Body of pancreas (tissue), 4 donors: ENCODE data around the gene LCK. TPM values are rescaled to one million over a fixed set of nuclear protein-coding genes. Genes with fewer than 3 reads are reported as not detected.

Experiments used
- ATAC-seq: fragments of 150-250 bp; one replicate; pipeline ENCODE4 v1.9.1; 2016
- DNase-seq, 4 donors: peaks; one replicate each; pipeline ENCODE4 v3.0.0-alpha.2; 2019
- H3K27ac ChIP-seq, 4 donors: fragments of 200-600 bp; sonication (generic); 1 replicate in 3 of 4; 2 replicates in 1 of 4; pipeline versions ENCODE4 v1.5.1 to v1.6.1; 2016 to 2019; ENCODE audit warnings: mild to moderate bottlenecking in 1 of 4, mixed read lengths in 1 of 4, moderate library complexity in 1 of 4
- H3K27me3 ChIP-seq, 2 donors: fragments of 200-600 bp; sonication (generic); one replicate each; pipeline ENCODE4 v1.6.0; 2016; ENCODE audit warnings: mild to moderate bottlenecking in 1 of 2
- H3K36me3 ChIP-seq, 2 donors: fragments of 200-600 bp; sonication (generic); replicated peaks in 1 of 2; 2 replicates each; pipeline ENCODE4 v1.5.1; 2016; ENCODE audit warnings: low read depth in 2 of 2; ENCODE audit not compliant: insufficient read depth in 1 of 2
- H3K4me1 ChIP-seq: fragments of 200-600 bp; sonication (generic); one replicate; pipeline ENCODE4 v1.6.0; 2016
- H3K4me3 ChIP-seq, 2 donors: fragments of 200-600 bp; sonication (generic); 1 replicate in 1 of 2; 2 replicates in 1 of 2; pipeline ENCODE4 v1.5.1; 2016 to 2019
- H3K9me3 ChIP-seq, 3 donors: fragments of 200-600 bp; sonication (generic); 1 replicate in 2 of 3; 2 replicates in 1 of 3; pipeline ENCODE4 v1.5.1; 2016
- CTCF ChIP-seq, 7 experiments: fragments of 450-650 bp in 4 of 7; fragments of 200-600 bp in 3 of 7; sonication (generic) in 3 of 7; IDR thresholded peaks; one replicate each; pipeline ENCODE4 v1.5.1; 2016 to 2019; ENCODE audit warnings: antibody characterized with exemption in 7 of 7
- POLR2A ChIP-seq, 3 donors: fragments of 450-650 bp; IDR thresholded peaks; one replicate each; pipeline ENCODE4 v1.6.1; 2016; ENCODE audit warnings: antibody characterized with exemption in 3 of 3, mild to moderate bottlenecking in 2 of 3
- WGBS, 2 donors: methylation state at CpG; one replicate each; pipeline ENCODE4 v1.1.5; 2017; 5-methylcytosine and 5-hydroxymethylcytosine counted together
- intact Hi-C: fragments of 100-400 bp; cut with DNase I; formaldehyde crosslinking; loops from one replicate; pipeline ENCODE4 v1.15.1; 2023
- total RNA-seq, 2 donors: library from RNA; depleted of rRNA; stranded (reverse); fragments of >200 nt; gene quantifications; one replicate each; pipeline ENCODE4 v1.1.0, GENCODE V29; 2016

The LCK gene
- total RNA-seq = 1 to 10 TPM in 1 of 2 donors, not detected in 1; 1.6 TPM

- Histone ChIP-seq H3K4me1 (peaks cover 28% of the 10 kb centered on the region), H3K9me3 (no peaks in the 10 kb centered on the region), H3K36me3 (no peaks in the 10 kb centered on the region), H3K27ac (peak within 1 kb of the TSS in 2 of 4 donors; percentile 44 to 72), H3K27me3 (no peaks in the 10 kb centered on the region), H3K4me3 (no peak within 1 kb of the TSS)
- DNase-seq (no peak), ATAC-seq (no peak)
- WGBS, 2 donors = 70 to 79% methylated on average over 9 to 24 of the region's 25 CpGs
- intact Hi-C loops = no loop called here
- TF ChIP-seq CTCF (IDR thresholded peaks at IDR 0.05) (no peak), POLR2A (IDR thresholded peaks at IDR 0.05) (no peak)
Measured at GRCh38 chr1:32250893-32251716, at the start of gene LCK. TSS of gene LCK (plus strand) at chr1:32251265. CDS start at chr1:32274330, 23,065 bp downstream.

GRCh38 chr1:32204943-32205361 is 46.1 kb upstream of the LCK start:
- peak in 2 of 4 donors; percentile 30 to 39 for DNase-seq
- Histone ChIP-seq H3K9me3 (no peaks in the 10 kb centered on the region), H3K4me1 (peaks cover 42% of the 10 kb centered on the region), H3K36me3 (no peaks in the 10 kb centered on the region), H3K4me3 (peak overlapping the region; percentile 62 to 66), H3K27ac (peak overlapping the region in 3 of 4 donors; percentile 44 to 64 (median 60)), H3K27me3 (no peaks in the 10 kb centered on the region)
- no peak for TF ChIP-seq CTCF (IDR thresholded peaks at IDR 0.05)
- TF ChIP-seq POLR2A (IDR thresholded peaks at IDR 0.05) = no peak
- ATAC-seq = peak; percentile 10
- intact Hi-C loops = no loop called here
- WGBS, 2 donors = 17 to 27% methylated on average over 21 to 26 of the region's 26 CpGs

- intact Hi-C loops = no loop called here
- peak; percentile 89 for ATAC-seq
- H3K27ac ChIP-seq = peak within 1 kb of the TSS; percentile 29 to 64 (median 52)
Measured at GRCh38 chr1:32205401-32206370, 45.4 kb upstream of the LCK start, which contains the start of gene IQCC. TSS of gene IQCC (plus strand) at chr1:32205671. CDS start at chr1:32205682, 11 bp downstream.

GRCh38 chr1:32208469-32208868 is 42.6 kb upstream of the LCK start:
- Histone ChIP-seq H3K4me3 (no peak overlapping the region), H3K27ac (peak overlapping the region in 2 of 4 donors; percentile 31 to 47), H3K36me3 (no peaks in the 10 kb centered on the region), H3K9me3 (no peaks in the 10 kb centered on the region), H3K4me1 (peaks cover 22% of the 10 kb centered on the region), H3K27me3 (no peaks in the 10 kb centered on the region)
- ATAC-seq (no peak), DNase-seq (no peak)
- TF ChIP-seq POLR2A (IDR thresholded peaks at IDR 0.05) = no peak
- no peak for TF ChIP-seq CTCF (IDR thresholded peaks at IDR 0.05)
- 79 to 82% methylated on average over 6 of the region's 6 CpGs for WGBS, 2 donors
- intact Hi-C loops = no loop called here

More at GRCh38 chr1:32205401-32206370, 45.4 kb upstream of the LCK start, which contains the start of gene IQCC:
- TF ChIP-seq POLR2A (IDR thresholded peaks at IDR 0.05) (peak; percentile 57 to 90 (median 84)), CTCF (IDR thresholded peaks at IDR 0.05) (peak in 1 of 7 experiments; percentile 24)
- Histone ChIP-seq H3K9me3 (no peaks in the 10 kb centered on the region), H3K4me1 (peaks cover 36% of the 10 kb centered on the region), H3K27me3 (no peaks in the 10 kb centered on the region), H3K4me3 (peak within 1 kb of the TSS; percentile 62 to 66), H3K36me3 (no peaks in the 10 kb centered on the region)
- WGBS, 2 donors = 0 to 1% methylated on average over 9 to 77 of the region's 77 CpGs
- peak; percentile 91 to 93 (median 92) for DNase-seq
